ENCODE results near the gene GLUD1.
A peak's percentile ranks its signal among the peaks of the same experiment; 100 is the strongest.
"Not testable (repeated sequence)": the region's sequence is repeated elsewhere in the genome, so short reads cannot be mapped to it uniquely, and the experiment has no call there.

GLUD1 gene

DNA sequence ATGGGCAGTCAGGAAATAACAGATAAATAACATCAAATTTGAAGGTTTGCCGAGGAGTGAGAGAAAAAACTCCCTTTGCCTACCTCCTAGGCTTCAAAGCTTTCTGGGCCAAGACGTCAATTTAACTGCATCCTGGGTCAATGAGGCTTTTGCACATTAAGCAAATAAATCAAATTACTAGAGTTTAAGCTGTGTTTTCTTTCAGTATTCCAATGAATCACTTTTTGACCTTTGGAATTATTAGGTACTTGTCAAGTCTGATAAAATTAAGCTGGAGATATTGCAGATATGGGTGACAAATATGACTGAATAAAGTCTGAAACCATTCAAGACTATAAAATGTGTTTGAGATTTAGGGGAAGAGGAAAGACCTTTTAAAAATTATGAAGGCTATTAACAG lies 22.2 kb downstream of the GLUD1 start:
- H3K27me3 Mint-ChIP-seq: no peaks in the 10 kb centered on the region
- H3K4me1 Mint-ChIP-seq (ENCODE audit: low read depth): peaks cover 9% of the 10 kb centered on the region
- no peaks in the 10 kb centered on the region for H3K9me3 Mint-ChIP-seq
- peaks cover 66% of the 10 kb centered on the region for H3K36me3 Mint-ChIP-seq (ENCODE audit: low read depth)
- no peak overlapping the region for H3K27ac Mint-ChIP-seq
- no peak overlapping the region for H3K4me3 Mint-ChIP-seq

DNA sequence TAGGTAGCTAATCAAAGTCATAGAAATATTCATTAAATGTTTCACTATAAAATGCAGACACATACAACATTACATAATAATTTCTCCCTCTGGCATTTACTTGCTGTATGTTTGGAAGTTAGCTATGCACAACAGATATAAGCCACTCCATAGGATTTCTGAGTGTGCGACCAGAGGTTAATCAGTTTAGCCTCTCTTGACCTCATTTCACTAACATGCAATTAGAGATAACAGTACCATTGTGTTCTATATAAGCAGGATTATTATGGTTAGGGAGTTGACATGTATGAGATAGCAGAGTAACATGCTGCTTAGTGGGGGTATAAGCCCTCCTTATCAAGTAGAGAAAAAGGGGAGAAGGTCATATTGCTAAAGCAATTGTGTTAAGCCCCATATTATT lies 26.4 kb downstream of the GLUD1 start:
- H3K36me3 Mint-ChIP-seq (ENCODE audit: low read depth): peaks cover 80% of the 10 kb centered on the region
- no peak overlapping the region for H3K27ac Mint-ChIP-seq
- no peaks in the 10 kb centered on the region for H3K4me1 Mint-ChIP-seq (ENCODE audit: low read depth)
- no peaks in the 10 kb centered on the region for H3K27me3 Mint-ChIP-seq
- H3K4me3 Mint-ChIP-seq: no peak overlapping the region
- H3K9me3 Mint-ChIP-seq: no peaks in the 10 kb centered on the region

DNA sequence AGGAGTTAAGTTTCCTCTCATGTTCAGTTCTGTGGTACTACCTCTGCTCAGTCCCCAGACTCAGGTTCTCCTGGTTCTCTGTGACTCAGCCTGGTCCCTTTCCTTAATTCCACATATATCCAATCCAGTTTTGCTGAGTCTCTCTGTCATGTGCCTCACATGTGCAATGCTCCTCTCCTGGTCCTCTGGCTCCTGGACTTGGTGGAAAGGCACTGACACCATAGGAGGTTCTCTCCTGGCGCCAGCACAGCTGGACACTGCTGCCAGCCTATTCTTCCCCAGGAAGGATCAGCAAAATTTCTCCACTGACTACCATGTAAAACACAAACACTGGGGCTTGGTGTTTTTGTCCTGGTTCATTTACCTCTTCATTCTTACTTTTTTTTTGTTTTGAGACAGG lies 27.8 kb downstream of the GLUD1 start:
- Mint-ChIP-seq H3K4me3 (no peak overlapping the region), H3K27me3 (no peaks in the 10 kb centered on the region), H3K36me3 (ENCODE audit: low read depth) (peaks cover 77% of the 10 kb centered on the region), H3K4me1 (ENCODE audit: low read depth) (no peaks in the 10 kb centered on the region), H3K9me3 (no peaks in the 10 kb centered on the region), H3K27ac (no peak overlapping the region)

DNA sequence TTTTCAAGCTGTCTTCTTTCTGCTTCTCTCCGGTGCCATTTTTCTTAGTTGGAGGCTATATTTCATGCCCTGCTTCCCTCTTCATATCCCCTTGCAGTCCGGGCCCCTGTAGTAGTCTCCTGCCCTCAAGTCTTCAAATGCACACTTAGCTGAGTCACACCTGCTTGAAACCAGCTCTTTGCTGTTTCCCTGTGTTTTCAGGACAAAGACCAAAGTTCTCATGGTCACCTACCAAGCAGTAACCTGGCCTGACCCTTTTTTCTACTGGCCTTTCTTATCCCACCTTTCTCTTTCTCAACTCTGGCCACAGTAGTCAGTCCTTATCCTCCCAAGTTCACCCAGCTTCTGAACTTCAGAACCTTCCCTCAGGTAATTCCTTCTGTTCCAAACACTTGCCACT lies 28.5 kb downstream of the GLUD1 start:
- peaks cover 70% of the 10 kb centered on the region for H3K36me3 Mint-ChIP-seq (ENCODE audit: low read depth)
- no peak overlapping the region for H3K4me3 Mint-ChIP-seq
- no peaks in the 10 kb centered on the region for H3K9me3 Mint-ChIP-seq
- no peaks in the 10 kb centered on the region for H3K4me1 Mint-ChIP-seq (ENCODE audit: low read depth)
- H3K27ac Mint-ChIP-seq: peak overlapping the region; percentile 43
- H3K27me3 Mint-ChIP-seq: no peaks in the 10 kb centered on the region

DNA sequence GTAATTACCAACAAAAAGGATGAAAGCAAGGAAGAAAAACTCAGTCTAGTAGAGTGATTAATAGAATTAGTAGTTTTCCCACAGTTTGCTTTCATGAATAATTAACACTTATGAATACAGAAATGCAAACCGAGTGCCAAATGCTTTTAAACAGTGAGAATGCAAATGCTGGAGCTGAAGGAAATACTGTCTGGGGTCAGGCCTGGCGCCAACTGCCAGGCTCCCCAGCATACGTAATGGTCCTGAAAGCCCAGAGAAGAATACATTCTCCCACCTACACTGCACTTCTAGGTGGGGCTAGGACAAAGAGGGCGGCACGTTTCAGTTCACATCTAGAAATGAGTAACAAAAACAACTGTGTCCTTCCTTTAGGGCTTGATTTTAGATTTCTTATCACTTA lies 30.0 kb downstream of the GLUD1 start:
- Mint-ChIP-seq H3K4me3 (no peak overlapping the region), H3K27ac (no peak overlapping the region), H3K36me3 (ENCODE audit: low read depth) (peaks cover 77% of the 10 kb centered on the region), H3K4me1 (ENCODE audit: low read depth) (no peaks in the 10 kb centered on the region), H3K9me3 (no peaks in the 10 kb centered on the region), H3K27me3 (no peaks in the 10 kb centered on the region)

DNA sequence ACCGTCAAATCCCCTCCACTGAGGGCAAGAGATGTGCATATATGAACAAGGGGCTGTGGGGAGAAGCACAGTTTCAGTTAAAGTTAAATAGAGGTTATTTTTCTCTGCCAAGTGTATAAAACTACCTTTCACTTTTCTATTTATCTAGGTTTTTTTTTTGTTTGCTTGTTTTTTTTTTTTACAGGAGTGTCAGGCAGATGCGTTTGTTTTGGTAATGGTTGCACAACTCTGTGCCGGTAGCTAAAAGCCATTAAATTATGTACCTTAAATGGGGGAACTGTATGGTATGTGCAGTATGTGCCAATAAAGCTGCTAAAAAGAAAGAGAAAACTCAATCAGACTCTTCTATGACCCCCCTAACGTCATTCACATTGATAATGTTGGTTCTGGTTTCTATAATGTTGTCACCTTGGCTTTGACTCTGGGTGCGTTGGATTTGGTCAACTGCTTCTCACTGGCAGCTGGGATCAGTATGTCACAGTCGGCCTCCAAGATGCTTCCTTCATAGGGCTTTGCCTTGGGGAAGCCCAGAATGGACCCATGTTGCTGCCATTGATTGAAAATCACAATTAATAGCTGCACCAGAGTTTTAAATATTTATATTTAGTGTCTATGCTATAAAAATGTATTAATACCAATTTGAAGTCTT lies 34.2 kb downstream of the GLUD1 start:
- Mint-ChIP-seq H3K4me1 (ENCODE audit: low read depth) (no peaks in the 10 kb centered on the region), H3K4me3 (no peak overlapping the region), H3K27me3 (no peaks in the 10 kb centered on the region), H3K27ac (no peak overlapping the region), H3K36me3 (ENCODE audit: low read depth) (peaks cover 65% of the 10 kb centered on the region), H3K9me3 (no peaks in the 10 kb centered on the region)

DNA sequence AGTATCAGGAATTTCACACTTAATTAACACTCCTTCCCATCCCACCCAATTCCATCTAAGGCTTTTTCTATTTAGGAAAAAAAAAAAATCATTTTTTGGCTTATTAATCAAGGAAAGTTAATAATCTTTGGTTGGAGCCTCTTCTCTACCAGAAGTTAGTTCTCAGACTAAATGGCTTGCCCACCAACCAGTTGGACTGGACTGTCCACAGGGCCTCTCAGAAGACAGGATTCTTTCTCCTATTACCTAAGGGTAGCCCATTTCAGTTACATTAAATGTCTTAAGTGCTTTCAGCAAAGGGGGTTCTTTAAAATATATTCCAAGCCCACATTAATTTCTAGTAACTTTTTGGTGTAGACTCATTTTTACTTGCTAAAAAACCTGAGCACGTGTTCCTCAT lies 35.2 kb downstream of the GLUD1 start:
- peaks cover 60% of the 10 kb centered on the region for H3K36me3 Mint-ChIP-seq (ENCODE audit: low read depth)

DNA sequence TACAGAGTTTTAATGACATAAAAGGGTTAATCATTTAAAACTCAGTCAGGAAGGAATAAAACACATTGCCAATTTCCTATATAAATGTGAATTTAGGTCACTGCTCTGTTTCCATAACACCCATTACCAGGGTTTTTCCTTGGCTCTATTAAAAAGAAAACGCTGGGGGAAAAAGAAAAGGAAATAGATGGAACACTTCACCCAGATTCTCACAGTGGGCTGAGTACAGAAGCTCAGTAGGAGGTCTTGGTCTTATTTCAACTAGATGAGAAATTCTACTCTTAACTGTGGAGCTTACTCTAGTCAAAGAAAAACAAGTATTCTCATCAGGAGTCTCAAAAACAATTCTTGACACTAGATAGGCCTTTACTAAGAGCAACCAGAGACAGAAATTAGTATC lies 36.5 kb downstream of the GLUD1 start:
- no peak overlapping the region for H3K27ac Mint-ChIP-seq
- no peak overlapping the region for H3K4me3 Mint-ChIP-seq
- no peaks in the 10 kb centered on the region for H3K9me3 Mint-ChIP-seq
- H3K4me1 Mint-ChIP-seq (ENCODE audit: low read depth): no peaks in the 10 kb centered on the region
- H3K36me3 Mint-ChIP-seq (ENCODE audit: low read depth): peaks cover 48% of the 10 kb centered on the region
- no peaks in the 10 kb centered on the region for H3K27me3 Mint-ChIP-seq

More for the DNA sequence above, 35.2 kb downstream of the GLUD1 start:
- Mint-ChIP-seq H3K27me3 (no peaks in the 10 kb centered on the region), H3K4me3 (no peak overlapping the region), H3K27ac (no peak overlapping the region), H3K9me3 (no peaks in the 10 kb centered on the region), H3K4me1 (ENCODE audit: low read depth) (no peaks in the 10 kb centered on the region)

DNA sequence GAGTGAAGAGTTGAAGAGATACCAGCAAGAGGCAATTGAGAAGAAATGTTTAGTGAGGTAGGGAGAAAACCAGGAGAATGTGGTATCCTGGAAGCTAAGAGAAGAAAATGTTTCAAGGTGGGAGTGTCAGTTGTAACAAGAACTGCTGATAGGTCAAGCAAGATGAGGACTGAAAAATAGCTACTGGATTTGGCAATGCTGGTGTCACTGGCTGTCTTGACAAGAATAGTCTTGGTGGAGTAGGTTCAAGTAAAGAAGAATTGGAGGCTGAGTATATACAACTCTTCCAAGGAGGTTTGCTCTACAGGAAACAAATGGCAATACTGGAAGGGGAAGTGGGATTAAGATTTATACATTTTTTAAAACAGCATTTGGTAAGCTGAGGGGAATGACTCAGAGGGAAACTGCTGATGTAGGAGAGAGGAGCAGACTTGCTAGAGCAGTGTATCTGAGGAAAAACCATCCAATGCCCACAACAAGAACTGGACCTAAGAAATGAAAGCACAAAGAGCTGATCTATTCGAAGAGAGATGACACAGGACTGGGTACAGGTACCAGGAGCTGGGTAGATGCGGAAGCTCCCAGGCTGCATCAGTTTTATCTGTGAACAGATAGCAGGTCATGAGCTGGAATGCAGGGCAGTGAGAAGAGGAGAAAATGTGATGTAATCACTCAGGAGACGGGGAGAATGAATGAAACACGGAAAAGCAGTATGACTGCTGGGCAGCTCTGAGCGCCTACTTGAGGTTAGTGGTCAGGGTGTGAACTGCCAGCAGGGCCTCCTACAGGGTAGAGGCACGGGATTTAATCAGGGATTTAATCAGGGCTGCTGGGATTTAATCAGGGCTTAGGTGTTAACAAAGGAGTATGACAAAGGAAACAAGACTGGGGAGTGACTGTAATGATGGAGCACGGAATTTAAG lies 40.0 kb downstream of the GLUD1 start:
- Mint-ChIP-seq H3K9me3 (no peaks in the 10 kb centered on the region), H3K27ac (no peak overlapping the region), H3K4me3 (no peak overlapping the region), H3K27me3 (no peaks in the 10 kb centered on the region), H3K36me3 (ENCODE audit: low read depth) (peaks cover 46% of the 10 kb centered on the region), H3K4me1 (ENCODE audit: low read depth) (no peaks in the 10 kb centered on the region)

DNA sequence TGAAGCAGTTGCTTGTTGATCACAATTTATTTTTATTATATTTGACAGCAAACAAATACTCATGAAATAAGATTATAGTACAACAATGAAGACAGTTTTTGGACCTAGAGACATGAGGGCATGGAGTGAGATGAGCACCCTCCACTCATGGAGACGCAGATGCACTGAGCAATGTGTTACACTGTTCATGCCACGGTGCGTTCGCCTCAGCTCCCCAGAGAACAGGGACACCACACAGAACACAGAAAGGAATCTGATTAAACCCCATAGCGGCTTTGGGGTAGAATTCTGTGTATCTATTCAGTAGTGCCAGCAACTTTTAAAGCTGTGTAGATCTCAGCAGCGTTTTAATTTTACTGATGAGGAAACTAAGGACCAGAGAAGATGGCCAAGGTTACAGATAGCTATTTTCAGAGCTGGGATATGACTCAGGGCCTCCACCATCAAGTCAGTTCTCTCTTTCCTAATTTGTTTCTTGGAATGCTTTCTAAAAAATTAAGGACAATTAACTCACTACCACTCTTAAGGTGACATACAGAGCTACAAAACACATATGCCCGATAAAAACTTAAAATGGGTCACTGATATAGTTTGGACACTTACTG lies 41.0 kb downstream of the GLUD1 start:
- peaks cover 43% of the 10 kb centered on the region for H3K36me3 Mint-ChIP-seq (ENCODE audit: low read depth)
- no peaks in the 10 kb centered on the region for H3K27me3 Mint-ChIP-seq
- H3K4me1 Mint-ChIP-seq (ENCODE audit: low read depth): no peaks in the 10 kb centered on the region
- H3K4me3 Mint-ChIP-seq: no peak overlapping the region
- H3K9me3 Mint-ChIP-seq: no peaks in the 10 kb centered on the region
- no peak overlapping the region for H3K27ac Mint-ChIP-seq

DNA sequence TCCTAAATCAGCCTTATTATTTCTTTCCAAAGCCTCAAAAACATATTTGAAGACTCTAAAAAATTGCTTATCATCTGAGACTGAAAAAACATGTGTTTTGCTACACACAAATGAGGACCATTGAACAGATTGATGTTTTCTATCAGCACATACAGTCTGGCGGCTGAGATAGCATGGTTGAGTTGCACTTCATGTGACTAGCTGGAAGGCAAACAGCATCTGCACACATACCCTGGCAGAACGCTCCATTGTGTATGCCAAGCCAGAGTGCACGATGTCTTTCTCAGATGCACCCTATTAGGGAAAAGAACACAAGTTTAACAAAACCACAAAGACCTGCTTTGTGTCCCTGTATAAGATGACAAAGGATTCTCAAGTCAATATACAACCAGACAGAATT lies 41.5 kb downstream of the GLUD1 start:
- Mint-ChIP-seq H3K4me1 (ENCODE audit: low read depth) (no peaks in the 10 kb centered on the region), H3K27ac (no peak overlapping the region), H3K4me3 (no peak overlapping the region), H3K36me3 (ENCODE audit: low read depth) (peaks cover 39% of the 10 kb centered on the region), H3K27me3 (no peaks in the 10 kb centered on the region), H3K9me3 (no peaks in the 10 kb centered on the region)

DNA sequence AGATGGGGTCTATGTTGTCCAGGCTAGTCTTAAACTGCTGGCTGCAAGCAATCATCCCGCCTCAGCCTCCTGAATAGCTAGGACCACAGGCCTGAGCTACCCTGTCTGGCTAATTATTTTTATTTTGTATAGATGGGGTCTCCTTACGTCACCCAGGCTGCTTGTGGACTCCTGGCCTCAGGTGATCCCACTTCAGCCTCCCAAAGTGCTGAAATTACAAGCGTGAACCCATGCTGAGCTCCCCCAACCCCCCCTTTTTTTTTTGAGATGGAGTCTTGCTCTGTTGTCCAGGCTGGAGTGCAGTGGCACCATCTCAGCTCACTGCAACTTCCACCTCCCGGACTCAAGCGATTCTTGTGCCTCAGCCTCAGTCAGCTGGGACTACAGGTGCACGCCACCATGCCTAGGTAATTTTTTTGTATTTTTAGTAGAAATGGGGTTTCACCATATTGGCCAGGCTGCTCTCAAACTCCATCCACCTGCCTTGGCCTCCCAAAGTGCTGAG lies 49.2 kb downstream of the GLUD1 start:
- H3K9me3 Mint-ChIP-seq: no peaks in the 10 kb centered on the region
- H3K4me1 Mint-ChIP-seq (ENCODE audit: low read depth): no peaks in the 10 kb centered on the region
- H3K4me3 Mint-ChIP-seq: no peak overlapping the region
- no peaks in the 10 kb centered on the region for H3K27me3 Mint-ChIP-seq
- no peak overlapping the region for H3K27ac Mint-ChIP-seq
- peaks cover 41% of the 10 kb centered on the region for H3K36me3 Mint-ChIP-seq (ENCODE audit: low read depth)

DNA sequence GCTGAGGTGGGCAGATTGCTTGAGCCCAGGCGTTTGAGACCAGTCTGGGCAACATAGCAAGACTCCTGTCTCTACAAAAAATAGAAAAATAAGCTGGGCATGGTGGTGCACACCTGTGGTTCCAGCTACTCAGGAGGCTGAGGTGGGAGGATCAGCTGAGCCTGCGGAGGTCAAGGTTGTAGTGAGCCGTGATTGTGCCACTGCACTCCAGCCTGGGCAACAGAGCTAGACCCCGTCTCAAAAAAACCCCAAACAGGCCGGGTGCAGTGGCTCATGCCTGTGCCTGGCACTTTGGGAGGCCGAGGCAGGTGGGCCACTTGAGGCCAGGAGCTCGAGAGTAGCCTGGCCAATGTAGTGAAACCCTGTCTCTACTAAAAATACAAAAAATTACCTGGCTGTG lies 51.1 kb downstream of the GLUD1 start:
- not testable (repeated sequence) for H3K27me3 Mint-ChIP-seq; H3K4me1 Mint-ChIP-seq (ENCODE audit: low read depth); H3K4me3 Mint-ChIP-seq; H3K9me3 Mint-ChIP-seq; H3K27ac Mint-ChIP-seq
- peaks cover 28% of the 10 kb centered on the region for H3K36me3 Mint-ChIP-seq (ENCODE audit: low read depth)

DNA sequence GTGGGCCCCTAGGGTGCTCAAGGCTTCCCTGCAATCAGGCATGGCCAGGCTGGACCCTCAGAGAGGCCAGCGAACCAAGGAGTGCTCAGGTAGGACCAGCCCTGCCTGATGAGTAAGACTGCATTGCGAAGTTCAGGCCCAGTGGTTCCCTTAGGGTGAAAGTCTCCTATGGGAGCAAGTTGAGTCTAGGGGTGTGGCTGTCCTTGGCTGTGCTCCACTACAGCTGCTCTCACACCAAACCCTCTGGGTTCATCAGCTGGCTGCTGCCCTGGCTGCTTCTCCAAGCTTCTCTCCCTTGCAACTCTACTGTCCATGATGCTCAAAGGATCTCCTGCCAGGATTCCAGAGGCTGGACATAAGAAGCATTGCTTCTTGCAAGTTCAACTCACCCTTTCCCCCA lies 55.9 kb downstream of the GLUD1 start:
- H3K36me3 Mint-ChIP-seq (ENCODE audit: low read depth): peaks cover 10% of the 10 kb centered on the region
- H3K27ac Mint-ChIP-seq: no peak overlapping the region
- H3K4me3 Mint-ChIP-seq: no peak overlapping the region
- peaks cover 7% of the 10 kb centered on the region for H3K9me3 Mint-ChIP-seq
- H3K27me3 Mint-ChIP-seq: peaks cover 3% of the 10 kb centered on the region
- H3K4me1 Mint-ChIP-seq (ENCODE audit: low read depth): no peaks in the 10 kb centered on the region

DNA sequence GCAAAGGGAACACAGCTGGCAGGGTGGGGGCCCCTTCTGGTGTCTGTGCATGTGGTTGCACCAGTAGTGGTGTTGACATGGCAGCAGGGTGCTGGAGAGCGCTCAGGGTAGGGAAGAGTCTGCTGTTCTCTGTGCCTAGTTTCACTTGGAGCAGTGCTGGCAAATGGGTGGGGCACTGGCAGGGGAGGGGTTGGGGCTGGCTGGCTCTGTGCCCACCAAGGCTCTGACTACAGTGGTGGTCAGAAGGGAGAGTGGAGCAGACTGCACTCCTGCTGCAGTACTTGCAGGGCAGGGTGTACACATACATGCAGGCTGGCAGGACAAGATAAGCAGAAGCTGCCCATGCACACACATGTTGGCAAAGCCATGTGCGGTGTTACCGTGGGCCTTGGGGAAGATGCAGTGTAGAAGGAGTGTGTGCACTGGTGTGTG lies 56.3 kb downstream of the GLUD1 start:
- peaks cover 8% of the 10 kb centered on the region for H3K36me3 Mint-ChIP-seq (ENCODE audit: low read depth)
- H3K4me1 Mint-ChIP-seq (ENCODE audit: low read depth): no peaks in the 10 kb centered on the region
- H3K27me3 Mint-ChIP-seq: peaks cover 3% of the 10 kb centered on the region
- peaks cover 7% of the 10 kb centered on the region for H3K9me3 Mint-ChIP-seq
- H3K27ac Mint-ChIP-seq: no peak overlapping the region
- H3K4me3 Mint-ChIP-seq: no peak overlapping the region
